GM12872 (cell line): ENCODE measurements around the gene NBEA.

Source experiments
- TF ChIP-seq, protein P1 (sequence below): IDR thresholded peaks from 3 replicates; pipeline ENCODE4 v1.5.1; 2011; ENCODE audit warnings: low read depth, mild to moderate bottlenecking, low read length, moderate library complexity; ENCODE audit not compliant: insufficient read depth

Gene NBEA

DNA sequence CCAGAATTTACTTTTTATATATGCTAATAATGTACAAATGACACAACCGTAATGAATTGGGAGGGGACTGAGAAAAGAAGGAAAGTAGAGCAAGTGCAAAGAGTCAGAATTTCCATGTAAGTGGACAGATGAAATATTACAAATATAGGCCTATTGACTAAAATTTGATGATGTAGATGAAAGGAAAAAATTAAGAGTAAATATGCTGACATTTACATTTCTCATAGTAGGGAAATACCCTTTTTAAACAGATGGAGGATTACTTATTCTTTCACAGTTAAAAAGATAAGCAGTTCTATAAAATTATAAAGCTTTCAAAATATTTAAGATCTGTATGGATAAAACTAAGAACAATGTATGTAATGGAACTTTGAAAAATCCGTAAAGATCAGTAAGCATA is 185.4 kb downstream of the NBEA start:
- TF ChIP-seq, protein P1, sequence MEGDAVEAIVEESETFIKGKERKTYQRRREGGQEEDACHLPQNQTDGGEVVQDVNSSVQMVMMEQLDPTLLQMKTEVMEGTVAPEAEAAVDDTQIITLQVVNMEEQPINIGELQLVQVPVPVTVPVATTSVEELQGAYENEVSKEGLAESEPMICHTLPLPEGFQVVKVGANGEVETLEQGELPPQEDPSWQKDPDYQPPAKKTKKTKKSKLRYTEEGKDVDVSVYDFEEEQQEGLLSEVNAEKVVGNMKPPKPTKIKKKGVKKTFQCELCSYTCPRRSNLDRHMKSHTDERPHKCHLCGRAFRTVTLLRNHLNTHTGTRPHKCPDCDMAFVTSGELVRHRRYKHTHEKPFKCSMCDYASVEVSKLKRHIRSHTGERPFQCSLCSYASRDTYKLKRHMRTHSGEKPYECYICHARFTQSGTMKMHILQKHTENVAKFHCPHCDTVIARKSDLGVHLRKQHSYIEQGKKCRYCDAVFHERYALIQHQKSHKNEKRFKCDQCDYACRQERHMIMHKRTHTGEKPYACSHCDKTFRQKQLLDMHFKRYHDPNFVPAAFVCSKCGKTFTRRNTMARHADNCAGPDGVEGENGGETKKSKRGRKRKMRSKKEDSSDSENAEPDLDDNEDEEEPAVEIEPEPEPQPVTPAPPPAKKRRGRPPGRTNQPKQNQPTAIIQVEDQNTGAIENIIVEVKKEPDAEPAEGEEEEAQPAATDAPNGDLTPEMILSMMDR: no peak

DNA sequence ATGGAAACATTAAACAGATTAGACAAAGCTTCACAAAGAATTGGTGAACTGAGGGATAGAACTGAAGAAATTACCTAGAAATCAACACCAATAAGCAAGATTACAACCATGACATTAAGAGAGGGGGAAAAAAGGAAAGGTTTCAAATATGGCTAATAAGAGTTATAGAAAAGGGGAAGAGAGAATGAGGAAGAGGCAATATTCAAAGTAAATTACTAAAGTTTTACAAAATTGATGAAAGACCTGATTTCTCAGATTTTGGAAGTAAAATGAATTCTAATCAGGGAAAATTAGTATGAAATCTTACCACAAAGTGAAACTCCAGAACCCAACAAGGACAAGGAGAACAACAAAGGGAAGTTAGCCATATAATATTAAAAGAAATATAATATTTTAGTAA is 187.4 kb downstream of the NBEA start:
- TF ChIP-seq, protein P1: no peak

DNA sequence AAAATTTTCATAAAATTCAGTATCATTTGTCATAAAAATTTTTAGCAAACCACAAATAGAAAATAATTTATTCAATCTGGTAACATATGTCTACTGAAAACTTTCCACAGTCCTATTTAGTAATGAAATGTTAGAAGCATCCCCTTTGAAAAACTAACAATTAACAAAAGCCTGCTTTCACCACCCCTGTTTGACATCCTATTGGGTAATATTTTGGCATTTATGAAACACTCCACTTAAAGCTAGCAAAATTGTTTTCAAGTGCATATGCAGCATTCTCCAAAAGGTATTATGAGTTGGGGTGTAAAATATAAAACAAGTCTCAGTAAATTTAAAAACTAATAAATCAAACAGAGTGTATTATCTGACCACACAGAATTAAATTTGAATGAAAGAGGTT is 189.4 kb downstream of the NBEA start:
- TF ChIP-seq, protein P1: no peak

DNA sequence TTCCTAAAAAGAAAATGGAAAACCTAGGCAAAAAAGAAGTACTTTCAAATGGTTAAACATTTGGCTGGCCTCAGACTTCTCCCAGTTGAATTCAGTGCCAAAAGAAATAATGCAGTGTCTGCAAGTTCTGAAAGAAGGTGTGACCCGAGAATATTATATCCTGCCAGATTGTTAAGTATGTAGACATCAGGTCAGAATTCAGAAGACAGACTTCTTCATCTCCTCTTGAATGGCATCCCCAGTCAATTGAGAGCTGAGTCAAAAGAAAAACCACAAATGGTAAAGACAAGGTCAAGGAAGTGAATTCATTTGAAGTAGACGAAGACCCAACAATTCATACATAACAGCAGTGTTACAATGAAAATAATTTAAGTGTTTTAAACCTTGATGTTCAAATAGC is 194.5 kb downstream of the NBEA start:
- TF ChIP-seq, protein P1: no peak

DNA sequence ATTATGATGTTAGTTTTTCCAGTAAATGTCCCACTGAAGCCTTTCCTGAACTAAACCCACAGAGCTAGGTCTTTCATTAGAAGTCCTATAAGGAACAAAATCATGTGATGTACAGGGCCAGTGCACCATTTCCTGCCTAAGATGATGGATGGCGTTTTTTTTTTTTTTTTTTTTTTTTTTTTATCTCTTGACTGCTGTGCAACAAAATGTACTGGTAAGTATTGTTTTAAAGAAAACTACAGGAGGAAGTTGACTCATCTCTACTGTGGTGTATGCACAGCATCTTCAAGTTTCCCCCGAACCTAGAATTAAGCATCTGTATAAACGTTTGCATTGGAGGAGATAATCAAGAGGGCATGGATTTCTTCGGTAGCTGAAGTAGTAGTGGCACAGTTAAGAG is 197.5 kb downstream of the NBEA start:
- TF ChIP-seq, protein P1: no peak

DNA sequence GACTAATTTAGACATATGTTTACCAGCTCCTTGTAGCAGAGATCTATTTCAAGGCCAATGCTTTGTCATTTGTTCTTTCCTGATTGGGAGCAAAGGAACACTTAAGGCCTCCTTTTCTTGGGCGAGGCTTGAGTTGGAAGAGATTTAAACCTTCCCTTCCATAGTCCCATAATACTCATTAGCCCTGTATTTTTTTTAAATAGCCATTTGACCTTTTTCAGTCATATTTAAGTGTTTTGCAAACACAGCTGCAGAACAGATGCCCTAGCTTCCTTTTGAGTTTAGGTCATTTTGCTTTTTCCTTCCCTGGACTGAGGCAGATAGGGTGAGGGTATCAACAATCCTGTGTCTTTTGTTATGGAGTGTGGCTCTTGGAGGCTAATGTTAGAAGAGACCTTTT is 198.3 kb downstream of the NBEA start:
- TF ChIP-seq, protein P1: no peak

DNA sequence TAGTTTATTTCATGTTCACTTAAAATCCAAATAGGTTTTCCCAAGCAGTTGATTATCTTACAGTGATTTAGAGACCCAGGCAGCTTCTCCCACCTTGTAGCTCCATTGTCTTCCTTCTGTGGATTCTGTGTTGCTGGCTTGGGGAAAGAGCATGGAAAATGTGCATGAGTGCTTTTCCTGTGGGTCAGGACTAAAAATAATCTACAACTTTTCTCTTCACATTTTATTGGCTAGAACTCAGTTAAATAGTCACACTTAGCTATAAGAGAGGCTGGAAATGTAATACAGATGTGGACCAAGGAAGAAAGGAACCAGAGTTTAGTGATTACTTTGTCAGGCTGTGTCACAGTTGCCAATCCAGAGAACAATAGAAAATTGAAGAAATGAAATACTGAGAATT is 198.8 kb downstream of the NBEA start:
- TF ChIP-seq, protein P1: no peak

DNA sequence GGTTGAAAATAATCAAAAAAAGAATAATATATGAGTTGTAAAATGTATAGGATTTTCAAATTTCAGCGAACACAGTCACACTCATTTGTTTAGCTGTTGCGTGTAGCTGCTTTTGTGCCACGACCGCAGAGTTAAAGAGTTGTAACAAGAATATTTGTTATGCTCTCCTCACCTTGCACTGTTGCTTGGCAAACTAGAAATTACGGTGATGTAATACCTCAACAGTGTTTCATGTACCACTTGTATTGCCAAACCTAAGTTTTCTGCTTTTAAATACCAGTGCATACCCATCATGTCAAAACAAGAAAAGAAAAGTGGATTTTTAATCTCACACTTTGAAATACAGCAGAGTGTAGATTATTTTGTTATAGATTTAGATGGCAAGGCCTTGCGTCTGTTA is 201.1 kb downstream of the NBEA start:
- TF ChIP-seq, protein P1: no peak
